GM18502 (cell line): ENCODE measurements around the gene SKAP1.
"Not testable (repeated sequence)": the region's sequence is repeated elsewhere in the genome, so short reads cannot be mapped to it uniquely, and the experiment has no call there.

Experiments
- ATAC-seq: cut with Tn5 transposase; IDR thresholded peaks from one replicate; pipeline ENCODE4 v1.9.1; 2021; ENCODE audit warnings: mild to moderate bottlenecking; ENCODE audit not compliant: unreplicated experiment, poor library complexity

SKAP1 gene

DNA sequence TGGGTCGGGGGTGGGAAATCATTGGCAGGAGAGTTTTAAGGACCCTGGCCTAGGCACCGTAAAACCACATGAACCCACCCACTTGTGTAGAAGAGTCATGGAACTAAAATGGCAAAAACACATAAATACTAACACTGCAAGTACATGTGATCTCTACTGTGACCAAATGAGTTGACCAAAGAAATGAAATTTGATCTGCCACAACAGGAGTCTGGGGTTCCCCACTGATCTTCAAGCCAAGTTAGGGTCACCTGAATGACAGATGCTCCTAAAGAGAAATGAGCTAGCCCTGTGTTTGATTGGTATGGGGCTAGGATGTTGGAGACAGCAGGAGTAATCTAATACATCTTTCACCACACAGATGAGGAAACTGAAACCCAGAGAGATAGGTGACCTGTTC, 21.5 kb upstream of the SKAP1 start:
- ATAC-seq: no peak

DNA sequence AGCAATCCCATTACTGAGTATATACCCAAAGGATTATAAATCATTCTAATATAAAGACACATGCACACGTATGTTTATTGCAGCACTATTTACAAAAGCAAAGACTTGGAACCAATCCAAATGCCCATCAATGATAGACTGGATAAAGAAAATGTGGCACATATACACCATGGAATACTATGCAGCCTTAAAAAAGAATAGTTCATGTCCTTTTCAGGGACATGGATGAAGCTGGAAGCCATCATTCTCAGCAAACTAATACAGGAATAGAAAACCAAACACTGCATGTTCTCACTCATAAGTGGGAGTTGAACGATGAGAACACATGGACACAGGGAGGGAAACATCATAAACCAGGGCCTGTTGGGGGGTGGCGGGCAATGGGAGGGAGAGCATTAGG, 19.3 kb upstream of the SKAP1 start:
- not testable (repeated sequence) for ATAC-seq

DNA sequence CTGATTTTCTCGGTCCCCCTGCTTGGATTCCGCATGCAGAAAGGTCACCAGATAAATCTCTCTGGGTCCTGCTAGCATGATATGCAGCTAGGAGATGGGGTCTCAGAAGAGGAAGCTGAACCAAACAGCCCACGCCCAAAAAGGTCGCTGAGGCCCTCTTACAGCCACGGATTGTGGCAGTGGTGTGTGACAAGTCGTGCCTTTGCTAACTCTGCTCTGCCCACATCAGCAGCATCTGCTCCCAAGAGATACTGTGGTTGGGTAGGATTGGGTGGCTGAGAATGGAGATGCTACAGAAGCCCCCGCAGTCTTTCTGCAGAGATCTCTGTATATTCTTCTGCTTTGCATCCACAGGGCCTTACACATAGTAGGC, 15.2 kb upstream of the SKAP1 start:
- ATAC-seq: no peak

DNA sequence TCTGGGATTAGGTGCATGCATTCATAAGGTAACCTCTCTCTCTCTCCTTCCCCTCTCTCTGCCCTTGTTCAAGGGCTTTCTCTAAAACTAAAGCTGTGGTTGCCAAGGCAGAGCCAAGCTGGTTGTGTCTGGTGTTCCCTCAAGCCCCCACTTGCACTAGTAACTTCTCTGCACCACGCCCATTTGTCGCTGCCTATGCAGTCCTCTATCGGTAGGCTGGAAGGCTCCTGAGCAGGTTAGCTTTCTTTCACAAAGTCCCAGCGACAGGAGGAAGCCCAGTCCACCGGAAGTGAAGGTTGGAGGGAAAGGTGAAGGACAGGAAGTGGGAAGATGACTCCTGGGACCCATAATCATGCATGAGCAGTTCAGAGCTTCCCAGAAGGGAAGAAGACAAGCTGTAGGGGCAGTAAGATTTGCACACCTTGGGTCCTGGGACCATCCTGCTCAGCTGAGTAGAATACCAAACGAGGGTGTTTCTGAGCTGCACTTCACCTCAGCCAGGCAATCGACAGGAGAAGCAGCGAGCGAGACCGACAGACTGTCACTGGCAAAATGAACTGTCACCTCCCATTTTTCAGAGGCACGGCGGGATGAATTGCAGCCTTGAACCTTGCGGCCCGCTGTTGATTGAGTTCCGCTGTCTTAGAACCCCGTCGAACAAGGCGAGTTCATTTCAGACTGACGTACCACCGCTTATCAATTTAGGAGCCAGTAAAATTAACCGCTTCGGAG, 14.7 kb upstream of the SKAP1 start:
- no peak for ATAC-seq

DNA sequence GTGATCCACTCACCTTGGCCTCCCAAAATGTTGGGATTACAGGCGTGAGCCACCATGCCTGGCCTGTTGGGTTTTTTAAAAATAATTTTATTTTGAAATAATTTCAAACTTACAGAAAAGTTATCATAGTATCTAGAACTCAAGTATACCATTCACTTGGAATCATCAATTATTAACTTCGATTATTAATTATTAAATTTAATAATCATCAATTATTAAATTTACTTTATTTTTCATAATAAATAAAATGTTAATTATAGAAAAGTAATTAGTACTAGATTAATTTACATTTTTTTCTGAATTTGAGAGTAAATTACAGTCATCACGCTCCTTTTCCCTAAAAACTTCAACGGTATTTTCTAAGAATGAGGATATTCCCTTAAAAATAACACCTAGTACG, 13.7 kb upstream of the SKAP1 start:
- no peak for ATAC-seq

DNA sequence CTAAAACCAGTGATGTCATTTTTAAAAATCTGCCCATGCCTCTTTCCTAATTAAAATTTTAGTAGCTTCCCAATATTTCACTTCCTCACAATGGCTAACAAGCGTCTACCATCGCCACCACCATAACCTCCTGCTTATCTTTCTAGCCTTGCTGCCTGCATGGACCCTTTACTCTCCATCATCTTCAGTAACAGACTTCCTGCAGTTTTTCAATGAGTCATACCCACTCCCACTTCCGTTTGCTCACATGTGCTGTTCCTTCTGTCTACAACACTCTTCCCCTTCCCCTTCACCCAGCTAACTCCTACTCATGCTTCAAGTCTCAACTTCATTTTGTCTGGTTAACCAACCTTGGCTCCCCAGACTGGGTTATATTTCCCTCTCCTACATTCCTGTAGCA, 12.8 kb upstream of the SKAP1 start:
- ATAC-seq: no peak

DNA sequence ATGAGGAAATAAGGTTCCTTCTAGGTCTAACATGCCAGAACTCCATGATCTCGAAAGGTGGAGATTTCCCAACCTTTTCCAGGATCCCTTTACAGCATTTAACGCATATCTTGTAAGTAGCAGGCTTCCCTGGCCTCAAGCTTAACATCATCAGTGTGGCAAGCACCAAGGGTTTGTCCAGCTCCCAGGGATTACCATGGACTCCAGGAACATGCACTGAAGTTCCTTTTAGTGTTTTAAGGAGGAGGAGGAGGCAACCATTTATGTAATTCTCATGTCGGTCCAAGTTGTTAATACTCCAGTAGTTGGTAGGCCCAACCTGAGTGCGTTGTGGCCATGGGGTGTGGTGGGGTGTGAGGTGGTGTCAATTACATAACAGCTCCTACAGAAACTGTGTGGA, 11.8 kb upstream of the SKAP1 start:
- ATAC-seq: no peak

DNA sequence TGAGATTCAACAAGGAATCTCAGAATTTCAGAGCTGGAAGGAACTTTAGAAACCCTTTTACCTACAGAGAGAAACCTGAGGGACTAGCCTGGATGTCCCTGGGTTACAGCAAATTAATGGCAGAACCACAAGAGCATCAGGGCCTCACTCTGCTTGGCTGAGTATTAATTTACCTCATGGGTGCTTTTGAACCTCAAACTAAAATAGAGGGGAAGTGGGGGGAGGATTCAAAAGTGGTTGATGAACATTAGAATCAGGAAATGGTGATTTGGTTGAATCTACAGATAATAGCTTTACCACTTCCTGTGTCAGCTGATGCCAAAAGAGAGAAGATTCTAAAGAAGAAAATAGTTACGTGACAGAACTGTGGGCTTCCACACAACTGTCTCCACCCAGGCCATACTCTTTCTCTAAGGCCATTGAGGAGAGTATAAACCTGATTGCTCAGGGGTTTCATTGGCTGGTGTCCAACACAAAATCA, 11.3 kb upstream of the SKAP1 start:
- peak; percentile 77 for ATAC-seq

DNA sequence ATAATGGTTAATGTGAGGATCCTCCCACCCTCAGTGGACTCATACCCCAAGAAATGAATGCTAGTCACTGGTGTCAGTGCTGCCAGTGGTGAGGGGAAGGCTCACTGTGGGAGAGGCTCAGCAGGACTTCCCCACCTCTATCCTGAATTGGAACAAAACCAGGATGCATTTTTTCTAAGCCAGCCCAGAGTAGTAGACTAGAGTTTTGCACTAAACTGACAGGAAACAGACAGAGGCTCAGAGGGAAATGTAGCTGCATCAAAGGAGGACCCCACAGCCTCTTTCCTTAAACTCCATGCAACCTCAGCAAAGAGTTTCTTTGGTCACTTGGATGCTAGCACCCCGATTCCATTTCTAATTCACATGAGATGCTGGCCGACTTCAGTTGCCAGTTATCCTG, 10.7 kb upstream of the SKAP1 start:
- ATAC-seq: no peak

DNA sequence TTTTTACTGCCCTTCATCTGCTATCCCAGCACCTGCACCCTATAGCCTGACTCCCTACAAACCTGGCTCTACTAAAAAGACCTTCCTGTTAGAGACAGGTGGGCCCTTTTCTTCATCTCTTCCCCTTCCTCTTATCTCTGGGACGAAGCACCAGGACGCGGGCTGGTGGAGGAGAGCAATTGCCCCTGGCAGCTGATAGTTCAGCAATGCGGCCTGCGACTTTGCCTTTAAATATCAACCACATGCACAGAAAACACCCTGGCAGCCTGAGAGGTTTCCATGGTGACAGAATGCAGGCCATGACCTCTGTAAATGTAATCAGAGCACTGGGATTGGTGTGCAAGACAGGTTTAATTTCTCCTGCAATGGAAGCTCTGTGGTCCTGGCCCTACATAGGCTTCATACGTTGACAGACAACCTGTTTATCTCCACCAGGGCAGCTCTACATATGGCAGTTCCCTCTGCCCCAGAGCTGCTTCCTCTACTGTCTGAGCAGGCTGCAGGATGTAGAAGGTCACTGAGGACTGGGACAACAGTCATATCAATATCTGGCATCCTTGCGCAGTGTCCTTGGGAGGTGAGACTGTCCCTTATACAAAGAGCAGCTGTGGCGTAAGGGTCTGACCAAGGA, 10.0 kb upstream of the SKAP1 start:
- ATAC-seq: no peak

DNA sequence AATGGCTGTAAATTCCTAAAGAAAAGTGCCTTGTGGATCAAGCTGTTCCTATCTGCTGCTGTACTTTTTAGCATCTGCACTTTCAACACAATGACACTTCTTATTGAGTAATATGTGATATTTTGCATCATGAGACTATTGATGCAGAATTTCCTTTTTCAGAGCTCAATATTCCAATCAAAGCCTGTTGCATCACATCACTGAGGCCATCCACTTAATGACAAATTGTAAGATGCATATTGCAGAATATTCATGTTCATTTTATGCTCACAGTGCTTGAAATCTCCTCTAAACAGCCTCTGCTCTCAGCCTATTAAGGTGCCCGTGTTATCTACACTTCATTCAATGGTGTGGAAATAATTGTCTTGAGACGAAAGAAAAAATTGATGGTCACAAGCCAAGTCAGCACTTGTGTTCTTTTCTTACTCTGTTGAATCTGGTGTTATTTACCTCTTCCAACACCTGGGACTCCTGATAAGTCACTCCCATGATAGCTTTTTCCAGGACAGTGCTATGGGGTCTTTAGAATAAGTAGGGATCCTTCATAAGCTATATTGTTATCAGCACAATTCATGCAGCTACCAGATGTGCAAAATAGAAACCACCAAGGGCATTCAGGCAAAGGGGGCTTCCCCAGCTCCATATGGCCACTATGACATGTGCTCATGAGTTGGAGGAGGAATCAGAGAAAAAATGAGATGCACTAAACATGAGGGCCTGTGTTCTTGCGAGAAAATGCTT, 9.3 kb upstream of the SKAP1 start:
- ATAC-seq: no peak

DNA sequence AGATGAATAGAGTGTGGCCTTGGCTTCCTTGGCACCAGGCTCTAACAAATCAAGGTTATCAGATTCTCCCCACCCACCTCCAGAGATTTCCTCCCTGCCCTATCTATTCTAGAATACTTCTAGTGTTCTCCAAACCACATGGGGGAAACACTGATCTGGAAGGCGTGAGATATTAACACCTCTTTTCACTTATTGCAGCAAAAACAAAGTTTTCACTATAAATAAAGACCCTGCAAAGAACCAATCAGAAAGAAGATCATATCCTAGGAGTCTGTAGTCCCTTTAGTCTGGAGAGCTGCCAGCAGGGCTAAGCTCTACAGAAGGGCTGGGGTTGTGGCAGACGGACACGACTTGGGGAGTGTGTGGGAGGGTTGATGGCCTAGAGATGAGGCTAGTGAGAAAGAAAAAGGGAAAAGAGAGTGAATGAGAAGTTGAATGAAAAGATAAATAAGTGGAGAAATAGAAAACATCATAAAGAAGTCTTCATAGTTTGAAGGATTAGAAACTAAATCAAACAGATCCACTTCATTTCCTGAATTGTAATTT, 8.6 kb upstream of the SKAP1 start:
- ATAC-seq: no peak

DNA sequence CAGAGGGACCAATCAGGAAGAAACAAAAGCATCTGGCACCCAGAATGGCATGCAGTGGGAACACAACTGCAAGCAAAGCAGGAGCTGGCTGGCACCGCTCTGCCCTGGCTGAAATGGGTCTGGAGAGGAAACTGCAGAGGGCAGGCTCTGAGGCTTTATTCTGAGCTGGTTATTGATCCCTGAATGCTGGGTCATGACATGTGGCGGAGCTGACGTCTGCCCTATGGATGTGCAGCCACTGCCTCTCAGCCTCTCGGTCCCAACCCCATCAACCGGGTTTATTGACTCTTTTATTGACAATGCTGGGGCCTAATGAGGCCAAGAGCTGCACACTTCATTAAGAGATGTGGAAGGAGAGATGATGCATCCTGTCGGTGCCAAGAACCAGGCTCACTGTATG, 3.9 kb upstream of the SKAP1 start:
- no peak for ATAC-seq

DNA sequence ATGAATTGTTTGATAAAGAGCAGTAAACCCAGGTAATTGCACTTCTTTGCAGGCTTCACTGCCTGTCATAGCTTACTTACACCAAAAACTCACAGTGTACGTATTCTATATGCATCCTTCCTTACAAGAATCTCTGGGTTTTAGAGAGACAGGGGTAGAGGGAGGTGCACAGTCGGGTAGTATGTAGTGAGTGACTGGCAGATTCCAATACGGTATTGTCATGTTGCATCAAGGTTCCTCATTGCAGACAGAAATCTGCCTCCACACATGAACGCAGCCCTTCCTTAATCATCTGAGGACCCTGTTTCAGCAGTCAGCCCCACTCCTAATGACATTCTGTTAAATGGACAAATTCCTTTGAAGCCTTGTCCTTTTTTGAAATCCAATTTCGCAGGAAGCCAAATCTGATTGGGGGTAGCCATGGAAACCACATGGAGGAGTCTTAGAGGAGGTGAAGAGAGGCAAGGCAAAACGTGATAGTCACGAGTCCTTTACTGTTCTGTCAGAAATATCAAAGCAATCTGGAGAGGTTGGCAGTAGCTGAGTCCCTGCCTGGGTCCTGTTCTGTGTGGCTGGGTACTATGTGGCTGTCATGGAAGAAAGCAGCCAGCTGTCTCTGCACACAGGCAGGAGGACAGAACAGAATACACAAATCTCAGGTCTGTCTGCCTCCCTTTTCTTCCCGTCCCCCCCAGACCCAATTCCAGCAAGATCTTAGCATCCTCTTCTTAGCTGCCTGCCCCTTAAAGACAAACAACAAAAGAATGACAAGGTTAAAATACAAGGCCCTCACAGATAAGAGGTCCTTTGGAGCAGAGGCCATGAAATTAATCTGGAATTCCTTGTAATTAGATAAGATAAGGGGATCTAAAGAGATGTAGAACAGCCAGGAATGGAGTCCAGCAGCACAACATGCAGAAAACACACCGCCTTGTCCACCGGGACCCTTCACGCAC, 3.1 kb upstream of the SKAP1 start:
- ATAC-seq: no peak

DNA sequence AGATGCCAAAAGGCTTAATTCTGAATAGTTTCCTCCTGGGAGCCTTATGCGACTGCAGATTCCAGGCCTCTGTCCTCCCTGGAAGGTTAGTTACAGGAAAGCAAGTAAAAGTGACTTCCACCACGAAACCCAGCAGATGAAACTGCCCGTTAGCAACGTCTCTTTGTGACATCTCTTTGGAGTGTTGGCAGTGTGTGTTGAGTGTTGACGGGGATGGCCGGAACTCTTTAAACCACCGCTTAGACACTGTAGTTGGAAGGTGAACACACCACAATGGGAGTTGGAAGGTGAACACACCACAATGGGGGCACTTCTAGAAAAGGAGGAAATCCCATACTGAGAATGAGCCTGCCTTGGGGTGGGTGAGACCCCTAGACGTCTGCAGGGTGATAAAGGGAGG, 858 bp downstream of the SKAP1 start:
- no peak for ATAC-seq

DNA sequence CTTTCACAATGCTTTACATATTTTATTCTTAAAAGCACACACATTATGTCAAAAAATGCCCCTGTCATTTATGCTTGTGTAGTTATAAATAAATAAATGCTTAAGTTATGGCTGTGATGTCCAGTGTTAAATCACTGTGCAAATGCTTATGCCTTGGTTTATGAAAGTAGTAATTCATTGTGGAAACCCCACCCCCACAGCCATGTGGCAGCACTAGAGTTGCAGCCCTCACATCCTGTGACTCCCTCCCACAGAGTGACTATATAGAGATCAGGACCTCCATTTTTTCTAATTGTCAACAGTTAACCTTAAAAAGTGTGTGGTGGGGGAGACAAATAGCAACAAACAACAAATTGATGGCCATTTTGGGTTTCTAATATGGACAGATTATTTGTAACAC, 2.4 kb downstream of the SKAP1 start:
- no peak for ATAC-seq

DNA sequence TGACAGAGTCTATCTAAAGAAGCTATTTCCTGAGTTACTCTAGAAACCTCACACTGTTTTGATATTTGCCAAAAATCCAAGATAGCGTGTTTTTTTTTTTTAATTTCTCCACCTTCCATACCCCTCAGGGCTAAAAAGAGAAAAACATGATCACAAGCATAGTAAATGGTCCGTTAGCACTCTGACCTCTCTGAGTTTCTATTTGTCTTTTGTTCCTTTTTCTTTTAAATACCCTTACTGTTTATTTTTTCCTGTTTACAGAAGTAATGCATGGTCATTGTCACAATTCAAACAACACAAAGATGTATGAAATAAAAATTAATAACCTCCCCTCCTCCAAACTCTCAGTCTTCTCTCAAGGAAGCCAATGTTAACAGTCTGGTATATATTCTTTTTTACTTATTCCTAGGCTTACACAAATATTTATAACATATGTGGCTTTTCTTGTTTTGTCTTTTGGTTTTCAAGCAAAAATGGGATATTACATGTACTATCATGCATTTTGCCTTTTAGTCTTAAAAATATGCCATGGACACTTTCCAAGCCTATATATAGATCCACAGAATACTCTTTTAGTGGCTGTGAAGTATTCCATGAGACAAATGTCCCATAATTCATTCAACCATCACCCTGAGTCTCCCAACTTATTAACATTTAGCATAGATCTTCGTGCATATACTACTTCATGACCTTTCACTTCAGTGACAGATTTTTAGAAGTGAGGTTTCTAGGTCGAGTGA, 3.1 kb downstream of the SKAP1 start:
- no peak for ATAC-seq

DNA sequence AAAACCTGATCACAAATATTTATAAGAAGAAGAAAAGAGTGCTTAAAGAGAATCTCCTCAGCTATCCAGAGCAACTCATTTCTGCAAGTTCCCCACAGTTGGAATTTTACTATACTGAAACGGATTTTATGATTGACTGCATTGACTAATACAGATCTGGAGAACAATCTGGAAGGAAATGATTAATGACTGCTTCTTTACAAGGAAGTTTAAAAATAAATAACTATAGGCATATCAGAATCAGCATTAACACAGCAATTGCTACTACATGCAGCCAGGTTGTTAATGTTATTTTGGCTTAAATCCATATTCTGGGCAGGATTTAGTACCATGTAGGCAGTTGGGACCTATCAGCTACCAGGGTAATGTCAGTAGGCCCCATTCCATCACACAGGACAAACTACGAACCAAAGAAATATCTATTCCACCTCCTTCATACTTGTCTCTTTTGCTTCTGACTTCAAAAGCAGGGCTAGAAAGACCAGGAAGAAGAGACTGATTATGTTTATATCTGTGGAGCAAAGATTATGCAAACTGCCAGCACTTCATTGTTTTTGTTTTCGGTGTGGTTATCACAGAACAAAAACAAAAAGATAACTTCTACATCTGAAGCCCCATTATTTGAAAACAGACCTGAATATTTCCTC, 3.9 kb downstream of the SKAP1 start:
- ATAC-seq: no peak

DNA sequence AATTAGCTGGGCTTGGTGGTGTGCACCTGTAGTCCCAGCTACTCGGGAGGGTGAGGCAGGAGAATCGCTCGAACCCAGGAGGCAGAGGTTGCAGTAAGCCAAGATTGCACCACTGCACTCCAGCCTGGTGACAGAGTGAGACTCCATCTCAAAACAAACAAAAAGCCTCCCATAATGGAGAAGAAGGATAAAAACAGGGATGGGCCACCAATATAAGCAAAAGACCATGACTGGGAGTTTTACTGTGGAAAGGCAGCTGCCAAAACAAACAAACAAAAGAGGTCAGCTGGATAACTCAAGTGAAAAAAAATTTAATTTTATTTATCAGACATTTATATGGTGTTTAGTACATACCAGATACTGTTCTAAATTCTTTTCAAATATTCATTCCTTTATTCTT, 8.0 kb downstream of the SKAP1 start:
- ATAC-seq: not testable (repeated sequence)
